RPMI8226 (cell line): ENCODE results near the gene NRG3.

Experiments used
- DNase-seq: peaks from one replicate; pipeline ENCODE4 v3.0.0-alpha.2; 2015

Gene NRG3

DNA sequence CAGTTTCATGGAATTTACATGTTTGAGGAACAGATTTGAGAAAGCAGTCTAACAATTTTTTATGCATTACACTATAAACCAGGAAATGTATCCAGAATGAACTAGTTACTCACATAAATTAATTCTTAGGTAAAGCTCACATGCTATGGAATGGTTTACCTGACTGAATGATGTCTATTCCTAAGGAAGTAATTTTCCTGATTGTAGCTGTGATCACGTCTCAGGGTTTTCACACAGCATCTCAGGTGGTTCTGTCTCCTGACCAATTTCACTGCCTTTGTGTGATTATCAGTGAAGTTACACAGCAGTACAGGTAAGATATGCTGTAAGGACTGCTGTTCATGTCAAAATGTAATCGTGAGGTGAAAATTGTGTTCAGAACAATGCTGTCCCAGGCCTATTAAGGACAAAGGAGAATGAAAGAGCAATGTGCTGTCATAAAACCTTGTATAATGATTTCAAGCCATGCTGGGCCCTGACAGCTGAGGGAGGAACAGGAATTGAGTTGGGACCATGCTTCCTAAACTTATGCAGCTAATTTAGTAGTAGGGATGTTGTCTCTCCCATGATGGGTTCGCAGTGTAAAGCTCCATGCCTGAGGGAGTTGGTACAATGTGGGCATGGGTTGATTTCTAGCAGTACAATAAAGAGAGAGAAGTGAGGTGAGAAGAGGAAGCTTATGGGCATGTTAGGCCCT, 631.8 kb downstream of the NRG3 start:
- no peak for DNase-seq

- DNase-seq = no peak
Observed at GRCh38 chr10:82515256-82515655, 640.3 kb downstream of the NRG3 start.

DNA sequence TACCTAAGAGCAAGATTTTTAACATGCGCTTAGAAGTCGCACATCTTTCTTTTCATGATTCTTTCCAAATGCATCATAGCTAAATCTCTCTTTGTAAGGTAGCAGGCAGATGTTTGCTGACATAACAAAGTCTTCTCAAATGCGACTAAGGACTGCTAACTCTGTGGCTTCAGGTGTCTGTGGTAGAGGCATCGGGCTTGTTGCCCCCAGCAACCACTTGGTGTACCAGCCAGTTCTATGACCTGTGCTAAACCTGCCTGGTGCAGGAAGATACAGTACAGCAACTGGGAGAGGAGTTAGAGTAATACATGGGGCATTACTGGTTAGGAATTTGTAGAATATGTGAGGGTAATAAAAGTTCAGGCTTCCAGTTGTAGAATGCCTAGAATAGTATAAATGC, 654.1 kb downstream of the NRG3 start:
- no peak for DNase-seq

DNA sequence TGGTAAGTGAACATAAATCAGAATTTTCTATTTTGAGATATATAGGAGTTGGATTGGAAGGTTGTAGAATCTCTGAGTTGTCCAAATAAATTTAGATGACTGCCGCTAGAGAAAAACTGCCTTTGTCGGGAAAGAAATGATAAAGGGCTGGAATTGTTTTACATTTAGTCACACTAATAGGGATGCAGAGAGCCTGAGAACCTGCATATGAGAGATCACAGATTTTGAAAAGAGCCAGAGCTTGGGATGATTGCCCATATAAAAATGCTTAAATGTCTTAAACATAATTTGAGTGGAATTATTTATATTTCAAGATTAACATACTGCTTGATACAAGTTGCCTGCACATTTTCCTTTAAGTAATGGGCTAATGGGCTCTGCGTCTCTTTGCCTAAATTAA, 660.5 kb downstream of the NRG3 start:
- DNase-seq = no peak

- no peak for DNase-seq
Observed at GRCh38 chr10:82536668-82537067, 661.7 kb downstream of the NRG3 start.

DNA sequence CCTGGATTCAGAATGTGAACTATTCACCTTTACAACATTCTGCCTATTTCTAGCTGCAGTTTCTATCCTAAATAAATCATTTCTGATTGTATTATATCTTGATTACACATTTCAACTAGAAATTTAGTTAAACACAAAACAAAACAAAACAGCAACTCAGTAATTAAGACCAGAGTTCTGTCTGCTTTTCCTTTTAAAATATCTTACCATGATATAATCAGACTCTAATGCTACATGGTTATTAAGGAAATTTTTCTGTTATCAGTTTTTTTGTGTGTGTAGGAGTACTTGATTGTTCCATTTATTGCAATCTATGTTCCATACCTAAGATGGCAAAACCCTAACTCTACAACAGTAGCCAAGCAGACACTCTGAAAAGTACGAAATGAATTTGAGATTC, 663.3 kb downstream of the NRG3 start:
- no peak for DNase-seq

DNA sequence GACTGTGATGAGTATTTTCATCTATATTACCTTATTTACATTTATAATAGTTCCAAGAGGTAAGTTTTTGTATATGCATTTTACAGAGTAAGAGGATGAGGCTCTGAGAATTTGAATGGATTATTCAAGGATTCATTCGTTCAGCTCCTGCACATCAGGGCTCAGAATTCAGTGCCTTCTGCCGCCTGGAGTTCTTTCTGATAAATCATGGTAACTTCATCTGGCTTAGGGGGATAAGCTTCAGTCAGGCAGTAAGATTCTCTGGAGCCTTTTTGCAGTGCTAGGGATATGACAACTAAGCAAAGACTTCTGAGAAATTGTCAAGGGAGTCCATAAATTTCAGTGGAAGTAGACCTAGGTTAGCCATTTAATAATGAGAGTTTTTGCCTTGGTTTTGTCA, 668.6 kb downstream of the NRG3 start:
- no peak for DNase-seq

DNA sequence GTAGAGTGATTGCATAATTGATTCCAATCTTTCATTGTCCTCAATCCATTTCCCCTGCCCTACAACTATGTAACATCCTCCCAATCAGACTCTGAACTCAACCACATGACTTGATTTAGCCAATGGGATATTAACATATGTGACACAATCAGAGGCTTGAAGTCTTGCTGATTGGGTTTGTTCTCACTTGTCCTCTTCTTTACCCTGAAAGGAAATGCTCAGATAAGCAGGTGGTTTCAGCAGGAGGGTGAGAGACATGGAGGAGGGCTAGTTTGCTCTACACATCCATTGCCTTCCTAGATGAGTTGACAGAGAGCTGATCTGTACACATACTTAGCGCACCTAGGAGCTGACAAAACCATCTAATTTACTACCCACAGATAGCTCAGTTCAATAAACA, 669.4 kb downstream of the NRG3 start:
- no peak for DNase-seq

DNA sequence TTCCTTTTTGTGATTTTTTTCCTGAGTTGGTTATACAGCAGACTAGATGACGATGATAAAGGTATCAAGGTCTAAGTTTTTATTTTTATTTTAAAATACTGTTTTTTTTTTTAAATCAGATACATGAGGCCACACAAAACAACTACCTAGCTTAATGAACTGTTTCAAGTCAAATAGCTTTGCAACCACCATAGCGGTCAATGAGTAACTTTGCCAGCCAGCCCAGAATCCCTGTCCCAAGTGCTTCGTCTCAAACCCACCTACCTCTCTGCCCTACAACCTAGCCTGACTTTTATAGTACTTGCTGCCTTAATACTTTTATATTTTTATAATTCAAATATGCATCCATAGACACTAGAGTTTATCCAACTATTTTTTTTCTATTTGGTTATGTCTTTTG, 676.5 kb downstream of the NRG3 start:
- DNase-seq = no peak

- no peak for DNase-seq
Observed at GRCh38 chr10:82552267-82552666, 677.3 kb downstream of the NRG3 start.

DNA sequence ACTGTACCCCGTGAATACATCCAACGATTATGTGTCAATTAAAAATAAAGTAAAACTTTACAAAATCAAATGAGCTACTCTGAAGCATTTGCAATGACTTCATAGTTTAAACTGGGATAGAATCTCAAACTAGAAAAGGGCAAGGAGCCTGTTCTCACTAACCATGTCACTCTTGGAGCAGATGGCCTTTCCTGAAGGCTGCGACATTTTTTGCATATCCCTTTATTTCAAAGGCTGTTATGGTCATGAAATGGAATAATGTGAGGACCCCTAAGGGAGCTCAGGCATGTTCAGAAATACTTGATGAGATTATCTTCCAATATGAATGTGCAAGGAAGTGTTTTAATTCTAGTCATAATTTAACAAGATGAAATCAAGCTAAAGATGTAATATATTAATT, 679.4 kb downstream of the NRG3 start:
- DNase-seq = no peak

DNA sequence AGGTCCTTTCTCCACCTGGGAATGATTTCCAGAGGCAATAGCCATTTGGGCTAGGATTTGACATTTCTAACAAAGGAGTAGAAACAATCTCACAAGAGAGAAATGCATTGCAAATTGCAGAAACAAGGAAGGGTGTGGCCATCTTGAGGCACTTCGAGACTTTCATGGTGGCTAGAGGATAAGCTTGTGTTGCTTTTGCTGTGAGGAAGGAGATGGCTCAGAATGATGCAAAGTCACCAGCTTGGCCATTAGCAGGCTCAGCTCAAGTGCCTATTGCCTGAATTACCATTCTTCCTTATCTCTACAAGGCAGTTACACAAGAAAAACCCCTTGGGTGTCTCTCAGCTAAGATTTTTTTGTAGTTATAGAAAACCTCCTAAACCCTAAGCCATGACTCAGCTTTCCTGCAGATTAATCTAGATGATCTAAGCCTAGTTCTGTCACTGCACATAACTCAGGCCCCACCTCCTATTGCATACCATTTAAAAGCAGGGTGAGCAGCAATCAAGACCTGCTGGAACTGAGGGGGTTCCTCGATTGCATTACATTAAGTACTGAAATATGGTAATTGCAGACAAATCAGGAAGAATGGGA, 683.1 kb downstream of the NRG3 start:
- no peak for DNase-seq

- DNase-seq = no peak
Observed at GRCh38 chr10:82564353-82565196, 689.6 kb downstream of the NRG3 start.

DNA sequence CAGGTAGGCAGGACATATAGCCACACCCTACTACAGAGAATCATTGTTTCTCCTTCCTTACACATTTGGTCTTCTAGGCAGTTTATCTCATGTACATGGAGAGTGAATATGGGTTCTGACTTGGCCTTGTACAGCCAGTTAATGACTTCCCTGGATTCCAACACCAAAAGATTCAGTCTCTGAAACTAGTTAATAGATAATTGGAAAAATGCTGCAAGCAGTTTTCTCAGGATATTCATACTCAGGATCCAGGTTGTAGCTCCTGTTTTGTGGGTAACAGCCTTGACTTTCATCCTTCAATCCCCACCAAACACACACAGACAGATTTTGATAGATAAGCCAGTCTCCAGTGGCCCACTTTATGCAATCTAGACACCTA, 690.2 kb downstream of the NRG3 start:
- DNase-seq = no peak

GRCh38 chr10:82572744-82573143, 697.8 kb downstream of the NRG3 start:
- no peak for DNase-seq

DNA sequence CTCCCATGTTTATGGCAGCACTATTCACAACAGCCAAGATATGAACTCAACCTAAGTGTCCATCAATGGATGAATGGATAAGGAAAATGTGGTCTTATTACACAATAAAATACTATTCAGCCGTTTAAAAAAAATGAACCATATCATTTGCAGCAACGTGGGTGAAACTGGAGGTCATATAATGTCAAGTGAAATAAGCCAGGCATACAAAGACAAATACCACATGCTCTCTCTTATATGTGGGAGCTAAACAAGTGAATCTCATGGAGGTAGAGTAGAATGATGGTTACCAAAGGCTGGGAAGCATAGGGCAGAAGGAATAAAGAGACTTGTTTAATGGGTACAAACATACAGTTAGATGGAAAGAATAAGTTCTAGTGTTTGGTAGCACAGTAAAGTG, 699.1 kb downstream of the NRG3 start:
- DNase-seq = no peak

DNA sequence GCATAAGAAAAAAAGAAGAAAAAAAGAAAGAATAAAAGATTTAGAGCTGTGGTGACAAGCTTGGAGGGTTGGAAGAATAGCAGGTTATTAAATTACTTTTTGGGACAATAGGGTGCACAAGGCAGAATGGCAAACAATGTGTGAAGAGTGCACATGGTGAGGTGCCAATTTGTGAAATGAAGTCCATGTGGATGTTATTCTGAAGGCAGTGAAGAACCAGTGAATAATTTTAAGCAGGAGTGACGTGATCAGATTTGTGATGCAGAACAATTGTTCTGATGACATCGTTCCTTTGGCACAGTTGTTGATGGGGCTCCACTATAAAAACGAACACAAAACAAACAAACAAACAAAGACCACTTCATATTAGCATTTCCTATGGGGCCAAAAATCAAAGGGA, 700.3 kb downstream of the NRG3 start:
- DNase-seq = no peak

GRCh38 chr10:82576093-82576492, 701.1 kb downstream of the NRG3 start:
- no peak for DNase-seq

- no peak for DNase-seq
Observed at GRCh38 chr10:82581940-82582339, 706.9 kb downstream of the NRG3 start.

- DNase-seq = no peak
Observed at GRCh38 chr10:82591421-82591820, 716.4 kb downstream of the NRG3 start.

GRCh38 chr10:82597840-82598239, 722.8 kb downstream of the NRG3 start:
- no peak for DNase-seq

GRCh38 chr10:82609845-82610244, 734.9 kb downstream of the NRG3 start:
- DNase-seq = no peak

DNA sequence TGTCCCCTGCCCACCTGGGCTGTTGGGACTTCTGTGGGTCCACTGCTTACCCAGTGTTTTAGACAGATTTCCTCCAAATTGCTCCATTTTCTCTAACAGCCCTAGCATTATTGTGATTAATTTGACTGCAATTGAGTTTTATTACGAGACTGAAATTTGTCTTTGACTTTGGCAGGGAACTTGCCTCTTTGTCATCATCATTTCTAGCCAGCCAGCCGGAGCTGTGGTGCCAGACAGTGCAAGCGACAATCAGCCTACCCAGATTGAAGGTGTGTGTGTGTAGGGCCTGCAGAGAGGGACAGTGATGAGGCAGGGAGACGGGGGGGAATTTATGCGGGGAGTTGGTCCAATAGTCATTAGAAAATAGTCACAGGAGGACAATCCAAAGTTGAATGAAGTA, 743.0 kb downstream of the NRG3 start:
- no peak for DNase-seq

DNA sequence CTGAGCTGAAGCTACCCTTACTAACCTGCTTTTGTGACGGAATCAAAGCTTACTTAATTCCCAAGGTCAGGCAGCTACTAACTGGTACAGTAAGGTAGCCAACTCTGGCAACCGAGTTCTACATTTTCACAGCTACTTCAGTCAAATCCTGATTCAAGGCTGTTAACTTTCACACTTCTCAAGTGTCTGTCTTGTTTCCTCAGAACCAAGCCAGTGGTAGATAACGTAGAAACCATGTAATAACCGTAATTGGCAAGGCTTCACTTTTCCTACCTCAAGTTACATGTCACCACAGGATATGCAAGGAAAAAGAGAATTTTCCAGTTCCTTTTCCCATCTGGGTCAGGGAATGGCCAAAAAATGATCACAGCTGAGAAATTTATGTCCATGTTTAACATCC, 746.7 kb downstream of the NRG3 start:
- DNase-seq = no peak
